Measurements from ENCODE around the gene HTR2A. TPM values are rescaled to one million over a fixed set of nuclear protein-coding genes. Genes with fewer than 3 reads are reported as not detected.

Gene HTR2A
- total RNA-seq, 4 donors from 2014 or later: 0.57 TPM; not detected in 3

- DNase-seq (ENCODE audit: low spot score in 2 of 2): no peak
- H3K27ac ChIP-seq: no peak overlapping the region
- no peaks in the 10 kb centered on the region for H3K4me1 ChIP-seq
- no peaks in the 10 kb centered on the region for H3K36me3 ChIP-seq
- TF ChIP-seq POLR2AphosphoS5 (IDR thresholded peaks at IDR 0.05) (no peak), EP300 (IDR thresholded peaks at IDR 0.05) (no peak), CTCF (IDR thresholded peaks at IDR 0.05) (no peak), POLR2A (IDR thresholded peaks at IDR 0.05) (no peak)
- H3K4me3 ChIP-seq: no peak overlapping the region
- no peaks in the 10 kb centered on the region for H3K9me3 ChIP-seq
- no peaks in the 10 kb centered on the region for H3K27me3 ChIP-seq
Measured at GRCh38 chr13:46860722-46861121, 36.1 kb downstream of the HTR2A start.

GRCh38 chr13:46858776-46859175, 38.1 kb downstream of the HTR2A start:
- Histone ChIP-seq H3K36me3 (no peaks in the 10 kb centered on the region), H3K9me3 (no peaks in the 10 kb centered on the region), H3K27ac (no peak overlapping the region), H3K27me3 (no peaks in the 10 kb centered on the region), H3K4me1 (no peaks in the 10 kb centered on the region), H3K4me3 (no peak overlapping the region)
- no peak for DNase-seq (ENCODE audit: low spot score in 2 of 2)
- 65% methylated on average over 3 of the region's 3 CpGs for WGBS
- no peak for TF ChIP-seq EP300 (IDR thresholded peaks at IDR 0.05)
- no peak for TF ChIP-seq POLR2AphosphoS5 (IDR thresholded peaks at IDR 0.05)
- no peak for TF ChIP-seq CTCF (IDR thresholded peaks at IDR 0.05)
- no peak for TF ChIP-seq POLR2A (IDR thresholded peaks at IDR 0.05)

GRCh38 chr13:46858163-46858562, 38.7 kb downstream of the HTR2A start:
- Histone ChIP-seq H3K27me3 (no peaks in the 10 kb centered on the region), H3K9me3 (no peaks in the 10 kb centered on the region), H3K4me1 (no peaks in the 10 kb centered on the region), H3K4me3 (no peak overlapping the region), H3K27ac (no peak overlapping the region), H3K36me3 (no peaks in the 10 kb centered on the region)
- 74% methylated on average over 3 of the region's 3 CpGs for WGBS
- DNase-seq (ENCODE audit: low spot score in 2 of 2): no peak
- no peak for TF ChIP-seq POLR2A (IDR thresholded peaks at IDR 0.05)
- no peak for TF ChIP-seq POLR2AphosphoS5 (IDR thresholded peaks at IDR 0.05)

DNA sequence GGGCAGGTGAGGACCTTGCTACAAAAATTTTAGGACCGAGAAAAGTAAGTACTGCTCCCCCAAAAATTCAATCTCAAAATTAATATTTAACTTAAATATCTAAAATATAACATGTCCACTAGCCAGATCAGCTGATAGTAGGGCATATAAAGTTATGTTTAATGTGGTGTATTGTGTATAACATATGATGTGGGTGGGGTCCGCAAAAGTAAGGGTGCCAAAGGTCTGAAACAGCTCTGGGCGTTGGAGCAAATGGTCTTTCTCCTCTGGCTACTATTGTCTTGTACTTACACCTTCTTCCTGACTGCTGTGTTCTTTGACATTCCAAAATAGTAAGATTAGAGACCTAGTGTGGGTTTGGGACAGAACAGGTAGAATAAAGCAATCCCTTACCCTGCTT, 41.2 kb downstream of the HTR2A start:
- TF ChIP-seq POLR2AphosphoS5 (IDR thresholded peaks at IDR 0.05) (no peak), EP300 (IDR thresholded peaks at IDR 0.05) (no peak), CTCF (IDR thresholded peaks at IDR 0.05) (no peak), POLR2A (IDR thresholded peaks at IDR 0.05) (no peak)
- WGBS: 91% methylated on average over 3 of the region's 3 CpGs
- Histone ChIP-seq H3K9me3 (no peaks in the 10 kb centered on the region), H3K4me3 (no peak overlapping the region), H3K36me3 (no peaks in the 10 kb centered on the region), H3K27ac (no peak overlapping the region), H3K27me3 (no peaks in the 10 kb centered on the region), H3K4me1 (no peaks in the 10 kb centered on the region)
- no peak for DNase-seq (ENCODE audit: low spot score in 2 of 2)

GRCh38 chr13:46855166-46855565, 41.7 kb downstream of the HTR2A start:
- DNase-seq (ENCODE audit: low spot score in 2 of 2): no peak
- no peaks in the 10 kb centered on the region for H3K36me3 ChIP-seq
- no peak overlapping the region for H3K27ac ChIP-seq
- H3K4me1 ChIP-seq: no peaks in the 10 kb centered on the region
- 88% methylated on average over 2 of the region's 2 CpGs for WGBS
- H3K9me3 ChIP-seq: no peaks in the 10 kb centered on the region
- H3K27me3 ChIP-seq: no peaks in the 10 kb centered on the region
- TF ChIP-seq CTCF (IDR thresholded peaks at IDR 0.05) (no peak), EP300 (IDR thresholded peaks at IDR 0.05) (no peak), POLR2AphosphoS5 (IDR thresholded peaks at IDR 0.05) (no peak), POLR2A (IDR thresholded peaks at IDR 0.05) (no peak)
- no peak overlapping the region for H3K4me3 ChIP-seq

DNA sequence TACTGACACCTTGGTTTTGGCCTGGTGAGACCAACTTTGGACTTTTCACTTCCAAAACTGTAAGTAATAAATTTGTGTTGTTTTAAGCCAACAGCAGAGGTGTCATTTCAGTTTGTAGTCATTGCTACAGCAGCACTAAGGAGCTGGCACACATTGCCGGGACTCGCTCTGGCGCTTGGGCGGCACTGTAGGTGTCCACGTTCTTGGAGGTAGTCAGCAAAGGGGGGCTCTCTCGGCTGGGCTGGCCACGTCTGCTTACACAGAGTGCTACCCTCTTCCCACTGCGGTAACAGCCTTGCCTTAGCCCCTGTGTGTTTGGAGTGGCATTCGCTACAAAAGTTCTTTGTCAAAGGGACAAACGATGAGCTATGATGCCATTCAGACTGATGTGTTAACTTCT, 44.7 kb downstream of the HTR2A start:
- Histone ChIP-seq H3K27me3 (no peaks in the 10 kb centered on the region), H3K9me3 (no peaks in the 10 kb centered on the region), H3K27ac (no peak overlapping the region), H3K36me3 (no peaks in the 10 kb centered on the region), H3K4me3 (no peak overlapping the region), H3K4me1 (no peaks in the 10 kb centered on the region)
- TF ChIP-seq POLR2AphosphoS5 (IDR thresholded peaks at IDR 0.05) (no peak), CTCF (IDR thresholded peaks at IDR 0.05) (no peak), POLR2A (IDR thresholded peaks at IDR 0.05) (no peak), EP300 (IDR thresholded peaks at IDR 0.05) (no peak)
- 94% methylated on average over 8 of the region's 10 CpGs for WGBS
- no peak for DNase-seq (ENCODE audit: low spot score in 2 of 2)
